Brain pericyte (primary cell): ENCODE data around the gene BRD7.

Source experiments
- DNase-seq: peaks from one replicate; pipeline ENCODE4 v3.0.0-alpha.2; 2012; ENCODE audit warnings: low read depth, low spot score

BRD7 gene

GRCh38 chr16:50303605-50304466 lies 65.0 kb downstream of the BRD7 start:
- no peak for DNase-seq

- DNase-seq, result no peak
Observed at GRCh38 chr16:50303041-50303604, 65.7 kb downstream of the BRD7 start.

GRCh38 chr16:50302472-50303005 lies 66.2 kb downstream of the BRD7 start:
- DNase-seq, result no peak

GRCh38 chr16:50301626-50302471 lies 66.9 kb downstream of the BRD7 start:
- no peak for DNase-seq

- no peak for DNase-seq
Observed at GRCh38 chr16:50300942-50301625, 67.7 kb downstream of the BRD7 start.

- DNase-seq, result no peak
Observed at GRCh38 chr16:50299508-50300105, 69.2 kb downstream of the BRD7 start.

- no peak for DNase-seq
Observed at GRCh38 chr16:50298591-50299507, 69.9 kb downstream of the BRD7 start.

- DNase-seq, result no peak
Observed at GRCh38 chr16:50298075-50298460, 70.7 kb downstream of the BRD7 start.

GRCh38 chr16:50297301-50298074 lies 71.3 kb downstream of the BRD7 start:
- no peak for DNase-seq

GRCh38 chr16:50296807-50297206 lies 72.0 kb downstream of the BRD7 start:
- no peak for DNase-seq

- DNase-seq, result no peak
Observed at GRCh38 chr16:50295541-50296132, 73.2 kb downstream of the BRD7 start.

GRCh38 chr16:50294955-50295354 lies 73.8 kb downstream of the BRD7 start:
- no peak for DNase-seq

GRCh38 chr16:50293994-50294855 lies 74.6 kb downstream of the BRD7 start:
- DNase-seq, result no peak

GRCh38 chr16:50293041-50293783 lies 75.6 kb downstream of the BRD7 start:
- DNase-seq, result no peak

- no peak for DNase-seq
Observed at GRCh38 chr16:50292566-50292948, 76.2 kb downstream of the BRD7 start.

GRCh38 chr16:50291719-50292565 lies 76.8 kb downstream of the BRD7 start:
- no peak for DNase-seq
